MM.1S (cell line): ENCODE data around the gene NDUFA11.

Source experiments
- CTCF ChIP-seq: fragments of 300-600 bp; sonication (generic); IDR thresholded peaks from 2 replicates; pipeline ENCODE4 v1.5.1; 2016; ENCODE audit warnings: antibody characterized with exemption, low read length, mixed read lengths
- EZH2 ChIP-seq: fragments of 300-600 bp; sonication (generic); optimal IDR thresholded peaks from 2 replicates; pipeline ENCODE3; 2017; ENCODE audit warnings: low read depth, mild to moderate bottlenecking, antibody characterized with exemption, low read length, mixed read lengths

DNA sequence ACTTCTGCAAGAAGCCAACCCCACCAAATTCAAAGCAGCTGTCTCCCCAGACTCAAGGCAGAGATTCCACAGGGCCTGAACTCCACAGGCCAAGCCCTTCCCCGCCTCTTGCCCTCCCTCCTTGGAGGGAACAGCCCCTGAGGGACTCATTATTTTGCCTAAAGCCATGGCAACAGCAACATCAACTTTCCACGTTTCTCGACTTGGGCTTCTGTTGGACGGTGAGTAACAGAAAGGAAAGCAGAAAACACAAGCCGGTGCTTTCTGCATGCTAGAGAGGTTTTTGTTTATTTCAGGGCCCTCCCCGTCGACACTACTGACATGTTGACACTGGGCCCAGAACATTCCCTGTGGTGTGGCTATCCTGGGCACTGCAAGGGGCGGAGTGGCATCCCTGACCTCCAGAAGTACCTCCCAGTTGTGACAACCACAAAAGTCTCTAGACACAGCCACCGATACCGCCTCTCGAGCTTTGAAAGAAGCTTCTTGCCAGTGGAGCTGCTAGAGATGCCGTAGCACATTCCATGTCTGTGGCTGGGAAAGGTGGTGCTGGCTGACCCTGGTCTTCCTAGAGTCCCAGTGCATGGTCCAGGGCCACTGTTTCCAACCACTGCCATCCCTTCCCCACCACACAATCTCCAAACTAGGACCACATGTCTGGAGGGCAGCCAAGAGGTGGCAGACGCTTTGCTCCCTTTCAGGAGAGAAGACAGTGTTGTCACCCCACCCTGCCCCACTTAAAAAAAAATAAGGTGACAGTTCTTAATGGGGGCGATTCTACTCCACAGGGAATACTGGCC is 23.3 kb upstream of the NDUFA11 start:
- no peak for TF ChIP-seq CTCF
- TF ChIP-seq EZH2: no peak
